Measurements from ENCODE around the gene LYPD6B. TPM values are rescaled to one million over a fixed set of nuclear protein-coding genes. Genes with fewer than 3 reads are reported as not detected.

The LYPD6B gene
- total RNA-seq, 1 donor from 2014 or later: 0.58 TPM

DNA sequence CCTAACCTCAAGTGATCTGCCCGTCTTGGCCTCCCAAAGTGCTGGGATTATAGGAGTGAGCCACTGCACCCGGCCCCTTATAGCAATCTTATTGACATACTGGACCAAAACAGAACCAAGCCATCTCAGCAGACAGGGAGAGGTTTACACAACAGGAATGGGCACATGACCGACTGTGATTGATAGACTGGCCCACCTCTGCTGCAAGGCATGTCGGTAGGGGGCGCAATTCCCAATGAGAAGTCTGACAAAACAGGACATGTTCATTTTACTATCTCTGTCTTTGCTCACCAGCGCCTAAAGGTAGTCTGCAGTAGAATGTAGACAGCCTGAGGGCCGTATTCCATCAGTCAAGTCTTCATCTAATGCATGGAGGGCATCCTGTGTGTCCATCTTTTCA lies 2.0 kb downstream of the LYPD6B start:
- Mint-ChIP-seq H3K36me3 (ENCODE audit: low read depth) (no peaks in the 10 kb centered on the region), H3K4me1 (peaks cover 27% of the 10 kb centered on the region), H3K27ac (no peak overlapping the region), H3K4me3 (no peak overlapping the region), H3K9me3 (peaks cover 8% of the 10 kb centered on the region), H3K27me3 (peaks cover 8% of the 10 kb centered on the region)
- intact Hi-C loops (cut with micrococcal nuclease): no loop called here
- ChIA-PET CTCF (interaction anchor here (1.4 to 1.9 kb wide), 3 partner anchors 21 to 24 kb away, joined by 7 read pairs; no protein-coding TSS in a partner anchor), POLR2A (interaction anchor here (0.7 kb wide), 1 partner anchor 1018 kb away, joined by 5 read pairs; no protein-coding TSS in a partner anchor)
- no peak for ATAC-seq (ENCODE audit: low read depth)
- DNase-seq: no peak
- TF ChIP-seq, protein P1, sequence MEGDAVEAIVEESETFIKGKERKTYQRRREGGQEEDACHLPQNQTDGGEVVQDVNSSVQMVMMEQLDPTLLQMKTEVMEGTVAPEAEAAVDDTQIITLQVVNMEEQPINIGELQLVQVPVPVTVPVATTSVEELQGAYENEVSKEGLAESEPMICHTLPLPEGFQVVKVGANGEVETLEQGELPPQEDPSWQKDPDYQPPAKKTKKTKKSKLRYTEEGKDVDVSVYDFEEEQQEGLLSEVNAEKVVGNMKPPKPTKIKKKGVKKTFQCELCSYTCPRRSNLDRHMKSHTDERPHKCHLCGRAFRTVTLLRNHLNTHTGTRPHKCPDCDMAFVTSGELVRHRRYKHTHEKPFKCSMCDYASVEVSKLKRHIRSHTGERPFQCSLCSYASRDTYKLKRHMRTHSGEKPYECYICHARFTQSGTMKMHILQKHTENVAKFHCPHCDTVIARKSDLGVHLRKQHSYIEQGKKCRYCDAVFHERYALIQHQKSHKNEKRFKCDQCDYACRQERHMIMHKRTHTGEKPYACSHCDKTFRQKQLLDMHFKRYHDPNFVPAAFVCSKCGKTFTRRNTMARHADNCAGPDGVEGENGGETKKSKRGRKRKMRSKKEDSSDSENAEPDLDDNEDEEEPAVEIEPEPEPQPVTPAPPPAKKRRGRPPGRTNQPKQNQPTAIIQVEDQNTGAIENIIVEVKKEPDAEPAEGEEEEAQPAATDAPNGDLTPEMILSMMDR (IDR thresholded peaks at IDR 0.05): no peak

GRCh38 chr2:149041482-149041881 lies 3.0 kb downstream of the LYPD6B start:
- TF ChIP-seq, protein P1 (IDR thresholded peaks at IDR 0.05): no peak
- POLR2A ChIA-PET: no interaction called here
- ATAC-seq (ENCODE audit: low read depth): no peak
- intact Hi-C loops (cut with micrococcal nuclease): no loop called here
- H3K27ac Mint-ChIP-seq: no peak overlapping the region
- peaks cover 8% of the 10 kb centered on the region for H3K9me3 Mint-ChIP-seq
- H3K27me3 Mint-ChIP-seq: peaks cover 8% of the 10 kb centered on the region
- no peak for DNase-seq
- H3K4me3 Mint-ChIP-seq: no peak overlapping the region
- peaks cover 2% of the 10 kb centered on the region for H3K36me3 Mint-ChIP-seq (ENCODE audit: low read depth)
- peaks cover 24% of the 10 kb centered on the region for H3K4me1 Mint-ChIP-seq
- CTCF ChIA-PET: interaction anchor here (1.5 to 1.9 kb wide), 2 partner anchors 22 to 25 kb away, joined by 7 read pairs; no protein-coding TSS in a partner anchor

- ATAC-seq (ENCODE audit: low read depth): no peak
- H3K36me3 Mint-ChIP-seq (ENCODE audit: low read depth): peaks cover 5% of the 10 kb centered on the region
Measured at GRCh38 chr2:149042881-149043280, 4.4 kb downstream of the LYPD6B start.

GRCh38 chr2:149044500-149044899 lies 6.0 kb downstream of the LYPD6B start:
- intact Hi-C loops (cut with micrococcal nuclease): no loop called here
- Mint-ChIP-seq H3K4me3 (no peak overlapping the region), H3K9me3 (peaks cover 16% of the 10 kb centered on the region), H3K4me1 (peaks cover 5% of the 10 kb centered on the region), H3K27ac (no peak overlapping the region), H3K36me3 (ENCODE audit: low read depth) (peaks cover 10% of the 10 kb centered on the region), H3K27me3 (peaks cover 4% of the 10 kb centered on the region)
- DNase-seq: no peak
- POLR2A ChIA-PET: no interaction called here
- CTCF ChIA-PET: no interaction called here
- no peak for ATAC-seq (ENCODE audit: low read depth)
- TF ChIP-seq, protein P1 (IDR thresholded peaks at IDR 0.05): no peak

More at GRCh38 chr2:149042881-149043280, 4.4 kb downstream of the LYPD6B start:
- Mint-ChIP-seq H3K4me3 (no peak overlapping the region), H3K27me3 (peaks cover 6% of the 10 kb centered on the region), H3K4me1 (peaks cover 15% of the 10 kb centered on the region), H3K9me3 (peaks cover 16% of the 10 kb centered on the region), H3K27ac (no peak overlapping the region)
- TF ChIP-seq, protein P1 (IDR thresholded peaks at IDR 0.05): no peak
- no peak for DNase-seq
- intact Hi-C loops (cut with micrococcal nuclease): no loop called here
- ChIA-PET CTCF (no interaction called here), POLR2A (no interaction called here)

DNA sequence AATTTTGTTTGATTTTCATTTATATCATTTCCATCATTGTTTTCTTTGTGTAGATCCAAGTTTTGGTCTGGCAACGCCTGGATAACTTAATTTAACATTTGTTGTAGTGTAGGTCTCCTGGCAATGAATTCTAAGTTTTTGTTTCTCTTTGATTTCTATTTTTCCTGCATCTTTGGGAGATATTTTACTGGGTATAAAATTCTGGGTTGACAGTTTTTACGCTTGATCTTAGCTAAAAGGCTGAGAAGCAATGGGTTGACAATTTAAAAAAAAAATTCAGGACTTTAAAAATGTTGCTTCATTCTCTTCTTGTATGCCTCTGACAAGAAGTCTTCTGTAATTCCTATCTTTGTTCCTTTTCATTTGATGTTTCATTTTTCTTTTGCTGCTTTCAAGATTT lies 8.6 kb downstream of the LYPD6B start:
- intact Hi-C loops (cut with micrococcal nuclease): no loop called here
- no peaks in the 10 kb centered on the region for H3K4me1 Mint-ChIP-seq
- CTCF ChIA-PET: interaction anchor here (1.6 kb wide), 1 partner anchor 8 kb away, joined by 4 read pairs; the partner anchor contains the start of gene LYPD6B
- DNase-seq (no peak), ATAC-seq (ENCODE audit: low read depth) (no peak)
- no peaks in the 10 kb centered on the region for H3K27me3 Mint-ChIP-seq
- H3K36me3 Mint-ChIP-seq (ENCODE audit: low read depth): peaks cover 10% of the 10 kb centered on the region
- H3K4me3 Mint-ChIP-seq: no peak overlapping the region
- POLR2A ChIA-PET: no interaction called here
- H3K9me3 Mint-ChIP-seq: peaks cover 16% of the 10 kb centered on the region
- no peak overlapping the region for H3K27ac Mint-ChIP-seq
- TF ChIP-seq, protein P1 (IDR thresholded peaks at IDR 0.05): no peak
